KMS-11 (cell line): Measurements from ENCODE around the gene IRF1.

ENCODE experiments used
- H2AFZ ChIP-seq: fragments of 200-600 bp; sonication (generic); 2 replicates; pipeline ENCODE4 v1.6.1; 2016; ENCODE audit warnings: antibody characterized with exemption, mixed run types, low read depth
- H3K27ac ChIP-seq: fragments of 200-600 bp; sonication (generic); 2 replicates; pipeline ENCODE4 v1.6.1; 2016; ENCODE audit warnings: mild to moderate bottlenecking, mixed run types
- H3K27me3 ChIP-seq: fragments of 200-600 bp; sonication (generic); 2 replicates; pipeline ENCODE4 v1.6.1; 2017; ENCODE audit warnings: mild to moderate bottlenecking, low read depth, mixed run types, moderate library complexity; ENCODE audit not compliant: insufficient read depth
- H3K36me3 ChIP-seq: fragments of 200-600 bp; sonication (generic); 2 replicates; pipeline ENCODE4 v1.6.1; 2017; ENCODE audit warnings: mild to moderate bottlenecking, mixed run types; ENCODE audit not compliant: insufficient read depth
- H3K4me1 ChIP-seq: fragments of 200-600 bp; sonication (generic); 2 replicates; pipeline ENCODE4 v1.6.1; 2016; ENCODE audit warnings: mild to moderate bottlenecking, low read depth, mixed run types; ENCODE audit not compliant: poor library complexity, severe bottlenecking
- H3K4me2 ChIP-seq: fragments of 200-600 bp; sonication (generic); 2 replicates; pipeline ENCODE4 v1.7.0; 2016; ENCODE audit warnings: mild to moderate bottlenecking, mixed run types
- H3K4me3 ChIP-seq: fragments of 200-600 bp; sonication (generic); IDR thresholded peaks from 2 replicates; pipeline ENCODE4 v1.6.1; 2017; ENCODE audit warnings: low read depth, low read length, mixed read lengths; ENCODE audit not compliant: insufficient read depth
- H3K79me2 ChIP-seq: fragments of 200-600 bp; sonication (generic); 2 replicates; pipeline ENCODE4 v1.6.1; 2016; ENCODE audit warnings: low read depth, mixed run types; ENCODE audit not compliant: insufficient read depth
- H3K9ac ChIP-seq: fragments of 200-600 bp; sonication (generic); 2 replicates; pipeline ENCODE4 v1.6.1; 2016; ENCODE audit warnings: mild to moderate bottlenecking, mixed run types
- H4K20me1 ChIP-seq: fragments of 200-600 bp; sonication (generic); 2 replicates; pipeline ENCODE4 v1.6.1; 2016; ENCODE audit warnings: mild to moderate bottlenecking, mixed run types; ENCODE audit not compliant: insufficient read depth
- CTCF ChIP-seq: fragments of 200-600 bp; sonication (generic); conservative IDR thresholded peaks from 2 replicates; pipeline ENCODE4 v1.6.1; 2017; ENCODE audit warnings: low read depth, mild to moderate bottlenecking, antibody characterized with exemption, low read length, moderate library complexity, mixed read lengths

IRF1 gene

GRCh38 chr5:132435886-132436285, 54.7 kb downstream of the IRF1 start:
- Histone ChIP-seq H3K4me3 (no peak overlapping the region), H3K9ac (no peak overlapping the region), H3K27ac (no peak overlapping the region), H3K4me2 (no peak overlapping the region), H3K27me3 (no peaks in the 10 kb centered on the region), H3K4me1 (peaks cover 62% of the 10 kb centered on the region), H3K36me3 (no peaks in the 10 kb centered on the region), H4K20me1 (no peaks in the 10 kb centered on the region), H2AFZ (no peak overlapping the region), H3K79me2 (0 out of 2 replicates have a peak, but pooled peaks cover 4% of the 10 kb centered on the region)
- TF ChIP-seq CTCF, result no peak

- Histone ChIP-seq H4K20me1 (no peaks in the 10 kb centered on the region), H3K79me2 (peaks cover 8% of the 10 kb centered on the region; the same call in 1 of the 2 replicates), H3K36me3 (no peaks in the 10 kb centered on the region), H3K4me1 (peaks cover 67% of the 10 kb centered on the region), H3K4me3 (no peak overlapping the region), H3K4me2 (no peak overlapping the region), H2AFZ (no peak overlapping the region), H3K27me3 (no peaks in the 10 kb centered on the region), H3K27ac (no peak overlapping the region), H3K9ac (no peak overlapping the region)
- no peak for TF ChIP-seq CTCF
Measured at GRCh38 chr5:132435447-132435846, 55.1 kb downstream of the IRF1 start.

- H3K4me3 ChIP-seq, result no peak overlapping the region
- H4K20me1 ChIP-seq, result no peaks in the 10 kb centered on the region
- H2AFZ ChIP-seq, result no peak overlapping the region
- TF ChIP-seq CTCF, result no peak
- no peaks in the 10 kb centered on the region for H3K36me3 ChIP-seq
- 0 out of 2 replicates have a peak overlapping the region, but pooled peaks have one; percentile 10 for H3K4me2 ChIP-seq
- no peak overlapping the region for H3K9ac ChIP-seq
- peaks cover 15% of the 10 kb centered on the region; the same call in 1 of the 2 replicates for H3K79me2 ChIP-seq
- H3K27ac ChIP-seq, result no peak overlapping the region
- no peaks in the 10 kb centered on the region for H3K27me3 ChIP-seq
- H3K4me1 ChIP-seq, result peaks cover 75% of the 10 kb centered on the region
Measured at GRCh38 chr5:132434416-132435286, 55.9 kb downstream of the IRF1 start.

GRCh38 chr5:132433141-132433540, 57.4 kb downstream of the IRF1 start:
- Histone ChIP-seq H3K27me3 (no peaks in the 10 kb centered on the region), H3K79me2 (peaks cover 24% of the 10 kb centered on the region; the same call in 1 of the 2 replicates), H3K27ac (no peak overlapping the region), H3K4me2 (no peak overlapping the region), H3K4me1 (peaks cover 87% of the 10 kb centered on the region), H4K20me1 (no peaks in the 10 kb centered on the region), H3K36me3 (no peaks in the 10 kb centered on the region), H3K9ac (no peak overlapping the region), H3K4me3 (no peak overlapping the region), H2AFZ (no peak overlapping the region)
- TF ChIP-seq CTCF, result no peak
